Renal pelvis (tissue), 4 donors: ENCODE measurements around the gene CCND2. TPM values are rescaled to one million over a fixed set of nuclear protein-coding genes. Genes with fewer than 3 reads are reported as not detected.
A peak's percentile ranks its signal among the peaks of the same experiment; 100 is the strongest.

ENCODE experiments used
- DNase-seq: peaks from one replicate; pipeline ENCODE4 v3.0.0-alpha.2; 2013
- polyA plus RNA-seq, 3 donors: library from polyadenylated mRNA; unstranded; fragments of 120-200 nt; gene quantifications; one replicate each; pipeline ENCODE4 v1.2.1, GENCODE V29; 2013; ENCODE audit not compliant: insufficient read length in 3 of 3

Gene CCND2
- polyA plus RNA-seq, 3 donors, result 54.2 to 58.6 (median 58.2) TPM

GRCh38 chr12:4274396-4275015 lies 944 bp downstream of the CCND2 start:
- peak; percentile 41 for DNase-seq

- DNase-seq, result peak; percentile 57
Observed at GRCh38 chr12:4275016-4275869, 1.7 kb downstream of the CCND2 start.

- peak; percentile 22 for DNase-seq
Observed at GRCh38 chr12:4275870-4276301, 2.3 kb downstream of the CCND2 start.

DNA sequence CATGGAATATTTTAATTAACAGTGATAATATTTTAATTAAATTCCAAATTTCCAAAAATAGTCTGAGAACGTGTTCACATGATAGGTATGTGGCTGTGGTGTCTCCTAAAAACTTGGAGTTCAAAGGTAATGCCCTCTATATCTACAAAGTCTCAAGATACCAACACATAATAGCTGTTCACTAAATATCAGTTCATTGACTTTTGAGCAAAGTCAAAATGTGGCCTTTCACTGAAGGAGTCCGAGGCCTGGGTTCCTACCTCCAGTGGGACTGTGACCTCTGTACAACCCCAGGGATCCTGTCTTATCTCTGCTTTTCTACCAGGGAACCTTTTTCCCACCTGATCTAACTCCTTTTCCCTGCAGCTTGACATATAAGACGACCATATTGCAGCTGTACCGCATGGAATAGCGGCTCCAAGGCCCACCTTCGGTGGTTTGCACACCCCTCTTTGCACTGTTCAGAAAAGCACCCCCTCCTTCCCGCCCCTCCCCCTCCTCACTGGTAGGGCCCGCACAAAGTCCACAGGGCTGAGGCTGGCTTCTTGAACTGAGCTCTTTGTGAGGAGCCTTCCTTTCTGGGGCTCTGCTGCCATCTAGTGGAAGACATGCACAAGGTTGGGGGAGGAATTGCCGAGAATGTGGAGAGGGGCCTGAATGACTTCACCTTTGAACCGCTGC lies 3.1 kb downstream of the CCND2 start:
- DNase-seq, result peak; percentile 94

GRCh38 chr12:4277205-4277543 lies 3.6 kb downstream of the CCND2 start:
- DNase-seq, result no peak

- no peak for DNase-seq
Observed at GRCh38 chr12:4277857-4278256, 4.3 kb downstream of the CCND2 start.

GRCh38 chr12:4278329-4279197 lies 5.0 kb downstream of the CCND2 start:
- no peak for DNase-seq

GRCh38 chr12:4279198-4279690 lies 5.7 kb downstream of the CCND2 start:
- DNase-seq, result no peak

DNA sequence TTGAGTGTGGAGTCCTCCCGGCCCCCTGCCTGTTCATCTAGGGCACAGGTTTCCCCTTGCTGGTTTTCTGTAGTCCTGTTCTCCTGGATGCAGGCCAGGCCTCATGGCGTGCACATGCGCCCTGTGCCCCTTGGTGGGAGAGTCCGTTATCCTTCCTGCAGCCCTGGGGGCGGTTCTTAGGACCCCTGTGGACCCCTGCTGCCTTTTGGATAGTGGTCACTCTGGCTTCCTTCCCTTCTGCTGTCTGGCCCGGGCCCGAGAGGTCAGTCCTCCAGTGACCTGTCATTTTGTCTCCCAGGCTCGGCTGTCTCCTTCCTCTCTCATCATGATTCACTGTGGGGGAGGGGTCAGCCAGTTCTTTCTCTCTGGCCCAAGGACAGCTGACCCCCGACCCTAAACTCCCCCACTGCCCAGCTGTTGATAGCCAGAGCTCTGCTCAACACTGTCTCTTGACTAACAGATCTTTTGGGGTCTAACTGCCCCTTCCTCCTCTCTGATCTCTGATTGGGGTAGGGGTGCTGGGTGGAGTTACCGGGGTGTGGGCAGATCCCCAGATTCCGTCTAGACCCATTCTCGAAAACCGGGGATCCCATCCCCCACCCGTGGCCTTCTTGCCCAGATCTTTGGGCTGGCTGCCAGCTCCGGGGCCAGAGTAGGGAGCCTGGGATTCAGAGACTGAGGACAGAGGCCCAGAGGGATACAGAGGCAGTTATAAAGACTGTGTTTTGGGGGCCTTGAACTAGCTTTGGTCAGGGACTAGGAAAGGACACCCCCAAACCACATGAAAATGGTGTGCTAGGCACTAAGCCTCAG lies 7.0 kb downstream of the CCND2 start:
- DNase-seq, result peak; percentile 15

DNA sequence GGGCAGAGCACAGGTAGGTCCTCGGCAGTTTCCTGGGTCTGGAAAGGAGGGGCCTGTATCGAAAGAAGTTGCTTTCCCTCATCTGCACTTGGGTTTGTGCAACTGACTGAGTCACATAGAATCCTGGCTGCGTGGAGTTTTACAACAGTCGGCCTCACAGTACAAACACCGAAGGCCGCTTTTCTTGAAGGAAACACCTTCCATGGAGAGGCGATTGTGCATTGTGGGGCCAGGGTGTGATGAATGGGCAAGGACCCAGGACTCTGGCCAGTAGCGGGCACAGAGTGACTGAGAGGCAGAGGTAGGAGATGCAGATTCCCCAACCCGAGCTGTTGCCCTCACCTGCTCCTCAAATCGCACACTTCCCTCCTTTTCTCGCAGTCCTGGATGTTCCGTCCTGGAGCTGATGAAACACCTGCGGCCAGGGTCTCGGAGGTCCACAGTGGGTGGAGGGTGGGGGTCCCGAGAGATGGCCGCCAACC lies 7.7 kb downstream of the CCND2 start:
- no peak for DNase-seq

GRCh38 chr12:4282103-4282891 lies 8.7 kb downstream of the CCND2 start:
- no peak for DNase-seq

DNA sequence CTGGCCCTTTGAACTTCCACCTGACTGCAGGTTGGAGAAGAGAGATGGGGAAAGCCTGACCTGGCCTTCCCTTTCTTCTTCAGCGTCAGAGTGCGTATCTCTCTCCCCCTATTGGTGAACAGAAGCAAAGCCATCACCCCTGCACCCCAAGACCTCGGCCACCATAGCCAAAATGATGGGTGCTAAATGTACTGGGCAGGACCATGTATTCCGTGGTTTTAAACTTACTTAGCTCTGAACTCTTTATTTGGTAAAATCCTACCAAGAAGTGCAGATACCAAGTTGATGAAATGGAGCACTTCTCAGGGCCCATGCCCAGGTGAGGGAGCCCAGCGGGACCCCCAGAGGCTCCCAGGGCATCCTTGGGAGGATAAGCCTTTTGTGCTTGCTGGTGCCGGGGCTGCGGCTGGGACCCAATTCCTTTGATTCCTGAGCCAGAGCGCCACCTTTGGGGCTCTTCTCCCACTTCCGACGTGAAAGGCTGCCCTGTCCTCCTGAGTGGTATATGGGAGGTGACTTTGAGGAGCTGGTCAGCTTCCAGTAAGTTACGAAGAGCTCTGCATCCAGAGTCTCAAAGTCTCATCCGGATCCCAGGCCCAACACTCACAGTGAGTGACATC lies 9.4 kb downstream of the CCND2 start:
- no peak for DNase-seq

GRCh38 chr12:4283512-4284255 lies 10.1 kb downstream of the CCND2 start:
- no peak for DNase-seq

DNA sequence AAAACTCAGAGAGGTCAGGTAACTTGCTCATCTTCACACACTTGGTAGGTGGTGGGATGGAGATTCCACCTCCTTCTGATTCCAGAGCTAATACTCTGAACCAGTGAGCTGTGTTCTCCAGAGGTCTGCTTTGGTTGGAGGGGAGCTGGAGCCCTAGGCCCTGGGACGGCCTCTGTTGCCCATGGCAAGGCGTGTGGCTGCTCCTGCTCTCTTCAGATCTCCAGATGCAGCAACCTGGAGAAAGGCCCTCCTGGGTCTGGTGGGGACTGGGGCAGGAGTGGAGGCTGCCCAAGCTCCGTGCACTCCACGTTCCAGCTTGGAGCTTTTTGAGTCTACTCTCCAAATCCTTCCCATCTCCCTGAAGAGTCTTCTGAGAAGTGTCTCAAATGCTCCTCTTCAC lies 10.7 kb downstream of the CCND2 start:
- no peak for DNase-seq

DNA sequence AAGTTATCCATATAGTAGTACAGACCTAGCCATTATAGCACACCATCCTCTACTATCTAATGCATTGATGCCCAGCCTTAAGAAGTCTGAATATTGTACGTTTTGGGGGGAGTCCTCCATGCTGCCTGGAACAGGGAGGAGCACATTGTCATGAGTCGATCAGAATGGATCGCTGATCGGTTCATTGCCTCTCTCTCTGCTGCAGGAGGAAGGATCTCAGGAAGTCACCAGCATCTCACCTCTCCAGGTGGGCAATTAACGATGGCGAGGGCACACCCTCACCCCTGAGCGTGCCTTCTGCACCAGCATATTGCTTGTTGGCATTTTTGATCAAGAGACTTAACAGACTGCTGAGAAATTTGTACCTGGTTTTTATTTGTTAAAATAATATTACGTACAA lies 11.5 kb downstream of the CCND2 start:
- DNase-seq, result no peak

DNA sequence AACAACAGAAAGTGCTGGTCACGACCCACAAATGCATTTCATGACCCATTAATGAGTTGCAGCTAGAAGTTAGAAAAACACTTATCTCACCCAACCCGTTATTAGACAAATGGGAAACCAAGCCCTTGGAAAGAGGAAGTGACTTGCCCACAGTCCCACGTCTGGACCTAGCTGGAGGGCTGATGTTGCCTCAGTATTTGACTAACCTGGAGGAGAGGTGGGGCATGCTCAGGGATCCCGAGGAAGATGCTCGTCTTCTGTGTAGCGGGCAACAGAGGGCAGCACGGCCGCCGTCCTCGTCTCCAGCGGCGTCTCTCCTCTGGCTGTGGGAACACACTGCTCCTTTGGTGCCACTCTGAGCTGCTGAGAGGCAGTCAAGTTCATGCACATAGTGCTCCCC lies 12.7 kb downstream of the CCND2 start:
- DNase-seq, result no peak

DNA sequence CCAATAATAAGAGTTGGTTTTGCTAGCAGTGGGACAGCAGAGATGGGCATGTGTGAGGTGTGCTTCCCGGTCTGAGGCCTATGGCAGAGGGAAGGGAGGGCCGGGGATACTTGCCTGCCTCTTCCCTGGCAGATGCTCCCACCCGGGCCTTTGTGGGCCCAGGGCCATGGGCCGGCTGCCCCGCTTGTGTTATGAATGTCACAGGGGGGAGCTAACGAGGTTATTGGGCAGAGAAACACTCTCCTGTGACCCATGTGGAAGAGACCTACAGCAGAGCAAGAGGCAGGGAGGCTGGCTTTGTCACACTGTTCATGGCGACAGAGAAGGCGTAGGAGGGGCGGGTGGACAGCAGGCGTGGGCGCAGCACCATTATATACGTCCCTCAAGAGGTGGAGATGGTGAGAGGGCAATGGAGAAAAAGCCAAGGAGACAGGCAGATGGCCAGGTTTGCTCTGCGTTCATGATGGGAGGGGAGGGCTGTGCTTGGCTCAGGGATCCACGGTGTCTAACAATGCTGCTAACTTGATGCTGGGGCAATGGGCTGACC lies 13.3 kb downstream of the CCND2 start:
- no peak for DNase-seq
